ENCODE measurements around the gene TENM3.

Gene TENM3

GRCh38 chr4:182653596-182653995 is 410.4 kb downstream of the TENM3 start:
- TF ChIP-seq, protein P1, sequence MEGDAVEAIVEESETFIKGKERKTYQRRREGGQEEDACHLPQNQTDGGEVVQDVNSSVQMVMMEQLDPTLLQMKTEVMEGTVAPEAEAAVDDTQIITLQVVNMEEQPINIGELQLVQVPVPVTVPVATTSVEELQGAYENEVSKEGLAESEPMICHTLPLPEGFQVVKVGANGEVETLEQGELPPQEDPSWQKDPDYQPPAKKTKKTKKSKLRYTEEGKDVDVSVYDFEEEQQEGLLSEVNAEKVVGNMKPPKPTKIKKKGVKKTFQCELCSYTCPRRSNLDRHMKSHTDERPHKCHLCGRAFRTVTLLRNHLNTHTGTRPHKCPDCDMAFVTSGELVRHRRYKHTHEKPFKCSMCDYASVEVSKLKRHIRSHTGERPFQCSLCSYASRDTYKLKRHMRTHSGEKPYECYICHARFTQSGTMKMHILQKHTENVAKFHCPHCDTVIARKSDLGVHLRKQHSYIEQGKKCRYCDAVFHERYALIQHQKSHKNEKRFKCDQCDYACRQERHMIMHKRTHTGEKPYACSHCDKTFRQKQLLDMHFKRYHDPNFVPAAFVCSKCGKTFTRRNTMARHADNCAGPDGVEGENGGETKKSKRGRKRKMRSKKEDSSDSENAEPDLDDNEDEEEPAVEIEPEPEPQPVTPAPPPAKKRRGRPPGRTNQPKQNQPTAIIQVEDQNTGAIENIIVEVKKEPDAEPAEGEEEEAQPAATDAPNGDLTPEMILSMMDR (IDR thresholded peaks at IDR 0.05; ENCODE audit: low read depth, low read length) = no peak
- H3K4me3 ChIP-seq (ENCODE audit: low read depth, low read length) = no peak overlapping the region

- H3K4me3 ChIP-seq (ENCODE audit: low read depth, low read length) = no peak overlapping the region
- TF ChIP-seq, protein P1 (IDR thresholded peaks at IDR 0.05; ENCODE audit: low read depth, low read length) = no peak
These were observed 412.1 kb downstream of the TENM3 start for GRCh38 chr4:182655340-182655739.

GRCh38 chr4:182662551-182662950 is 419.3 kb downstream of the TENM3 start:
- TF ChIP-seq, protein P1 (IDR thresholded peaks at IDR 0.05; ENCODE audit: low read depth, low read length) = no peak
- no peak overlapping the region for H3K4me3 ChIP-seq (ENCODE audit: low read depth, low read length)

- no peak overlapping the region for H3K4me3 ChIP-seq (ENCODE audit: low read depth, low read length)
- TF ChIP-seq, protein P1 (IDR thresholded peaks at IDR 0.05; ENCODE audit: low read depth, low read length) = no peak
These were observed 428.0 kb downstream of the TENM3 start for GRCh38 chr4:182671231-182671630.

- no peak overlapping the region for H3K4me3 ChIP-seq (ENCODE audit: low read depth, low read length)
- TF ChIP-seq, protein P1 (IDR thresholded peaks at IDR 0.05; ENCODE audit: low read depth, low read length) = no peak
These were observed 428.5 kb downstream of the TENM3 start for GRCh38 chr4:182671749-182672148.

DNA sequence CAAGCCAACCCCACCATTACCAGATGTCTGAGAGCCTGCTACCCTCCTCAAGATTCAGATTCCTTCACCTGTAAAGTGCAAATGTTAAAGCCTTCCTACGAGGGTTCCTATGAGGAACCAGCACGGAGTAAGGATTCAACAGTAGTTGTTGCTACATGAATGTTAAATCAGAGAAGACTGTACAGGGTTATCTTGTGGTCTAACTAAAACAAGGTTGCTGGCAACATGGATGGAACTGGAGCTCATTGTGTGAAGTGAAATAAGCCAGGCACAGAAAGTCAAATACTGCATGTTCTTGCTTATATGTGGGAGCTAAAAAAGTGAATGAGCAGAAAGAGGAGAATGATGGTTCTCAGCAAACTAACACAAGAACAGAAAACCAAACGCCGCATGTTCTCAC is 435.4 kb downstream of the TENM3 start:
- no peak overlapping the region for H3K4me3 ChIP-seq (ENCODE audit: low read depth, low read length)
- TF ChIP-seq, protein P1 (IDR thresholded peaks at IDR 0.05; ENCODE audit: low read depth, low read length) = no peak

GRCh38 chr4:182679533-182679932 is 436.3 kb downstream of the TENM3 start:
- H3K4me3 ChIP-seq (ENCODE audit: low read depth, low read length) = no peak overlapping the region
- TF ChIP-seq, protein P1 (IDR thresholded peaks at IDR 0.05; ENCODE audit: low read depth, low read length) = no peak
